ENCODE measurements around the gene FAM72C.
"Not testable (repeated sequence)": the region's sequence is repeated elsewhere in the genome, so short reads cannot be mapped to it uniquely, and the experiment has no call there.

The FAM72C gene

DNA sequence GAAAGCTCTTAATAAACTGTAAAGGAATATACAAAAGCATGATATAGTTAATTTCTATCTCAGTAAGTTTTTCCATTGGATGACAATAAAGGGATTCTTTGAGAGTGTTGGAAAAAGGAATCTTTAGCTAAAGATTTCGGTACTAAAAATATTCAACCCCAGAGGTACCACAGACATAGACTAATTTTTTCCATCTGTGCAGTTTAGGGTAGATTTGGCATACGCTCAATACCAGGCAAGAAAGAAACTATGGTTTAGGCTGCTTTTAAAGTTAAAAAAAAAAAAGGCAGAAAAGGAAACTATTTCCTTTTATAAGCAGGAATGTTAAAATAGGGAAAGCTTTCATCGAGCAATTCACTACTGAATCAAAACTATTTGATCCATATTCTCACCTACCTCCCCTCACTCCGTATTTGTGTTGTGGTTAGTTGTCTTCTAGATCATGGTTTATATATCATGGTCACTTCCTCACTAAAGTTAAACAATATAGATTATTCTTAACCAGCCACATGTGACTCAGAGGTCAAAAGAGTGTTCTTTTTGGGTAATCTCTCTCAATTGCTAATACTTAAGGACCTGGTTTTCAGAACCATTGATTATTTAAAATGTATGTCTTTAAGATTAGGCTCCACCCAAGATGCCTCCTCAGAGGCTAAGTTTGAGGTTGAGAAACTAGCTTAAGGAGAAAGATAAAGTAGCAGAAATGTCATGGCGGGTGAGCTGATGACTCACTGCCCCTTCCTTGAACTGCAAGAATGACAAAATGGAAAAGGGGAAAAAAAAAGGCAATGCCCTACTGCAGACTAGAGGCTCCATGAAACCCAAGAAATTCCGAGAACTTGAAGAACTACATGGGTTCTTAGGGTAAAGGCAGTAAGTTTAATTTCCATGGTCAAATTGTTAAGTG lies 20.0 kb downstream of the FAM72C start:
- H3K9me3 ChIP-seq (ENCODE audit: low read depth, low read length); DNase-seq (ENCODE audit: low read depth, low spot score); H3K4me3 ChIP-seq; H3K9ac ChIP-seq (ENCODE audit: insufficient read length); H3K27ac ChIP-seq; H3K36me3 ChIP-seq (ENCODE audit: insufficient read depth, low read length): not testable (repeated sequence)

DNA sequence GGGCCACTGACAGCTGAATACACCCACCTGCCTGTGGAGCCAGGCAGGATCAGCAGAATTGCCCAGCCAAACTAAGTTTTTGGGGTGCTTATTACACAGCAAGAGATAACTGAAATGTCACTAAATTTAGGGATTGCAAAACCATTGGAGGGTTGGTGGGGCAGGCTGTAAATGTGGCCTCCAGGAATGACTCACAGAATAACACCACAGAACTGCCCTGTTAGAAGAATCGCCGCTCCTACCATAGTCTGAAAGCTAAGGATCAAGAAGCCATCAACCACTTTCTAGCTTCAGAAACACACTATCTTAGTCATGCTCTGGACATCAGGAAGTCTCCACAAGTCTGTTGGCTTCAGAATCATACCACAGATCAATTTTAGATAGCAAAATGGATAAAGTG lies 24.0 kb downstream of the FAM72C start:
- not testable (repeated sequence) for H3K27ac ChIP-seq; DNase-seq (ENCODE audit: low read depth, low spot score); H3K36me3 ChIP-seq (ENCODE audit: insufficient read depth, low read length); H3K4me3 ChIP-seq; H3K9ac ChIP-seq (ENCODE audit: insufficient read length); H3K9me3 ChIP-seq (ENCODE audit: low read depth, low read length)

DNA sequence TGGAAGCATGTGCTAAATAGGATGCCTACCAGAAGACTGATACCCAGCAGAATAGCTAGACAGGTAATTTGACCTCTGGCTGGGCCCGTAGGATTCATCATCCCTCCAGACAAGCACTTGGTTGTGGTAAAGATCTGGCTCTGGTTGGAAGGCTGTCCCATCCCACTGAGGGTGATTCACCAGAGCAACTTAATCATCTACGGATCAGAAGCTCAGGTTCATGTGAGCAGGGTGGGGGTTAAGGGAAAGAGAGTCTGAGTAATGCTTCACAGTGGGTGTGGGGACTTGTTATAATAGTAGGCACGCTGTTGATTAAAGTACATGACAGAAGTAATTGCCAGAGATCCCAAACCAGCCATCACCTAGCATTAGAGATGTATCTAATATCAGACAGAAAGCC lies 26.5 kb downstream of the FAM72C start:
- not testable (repeated sequence) for H3K9me3 ChIP-seq (ENCODE audit: low read depth, low read length); H3K27ac ChIP-seq; DNase-seq (ENCODE audit: low read depth, low spot score); H3K36me3 ChIP-seq (ENCODE audit: insufficient read depth, low read length); H3K4me3 ChIP-seq; H3K9ac ChIP-seq (ENCODE audit: insufficient read length)

DNA sequence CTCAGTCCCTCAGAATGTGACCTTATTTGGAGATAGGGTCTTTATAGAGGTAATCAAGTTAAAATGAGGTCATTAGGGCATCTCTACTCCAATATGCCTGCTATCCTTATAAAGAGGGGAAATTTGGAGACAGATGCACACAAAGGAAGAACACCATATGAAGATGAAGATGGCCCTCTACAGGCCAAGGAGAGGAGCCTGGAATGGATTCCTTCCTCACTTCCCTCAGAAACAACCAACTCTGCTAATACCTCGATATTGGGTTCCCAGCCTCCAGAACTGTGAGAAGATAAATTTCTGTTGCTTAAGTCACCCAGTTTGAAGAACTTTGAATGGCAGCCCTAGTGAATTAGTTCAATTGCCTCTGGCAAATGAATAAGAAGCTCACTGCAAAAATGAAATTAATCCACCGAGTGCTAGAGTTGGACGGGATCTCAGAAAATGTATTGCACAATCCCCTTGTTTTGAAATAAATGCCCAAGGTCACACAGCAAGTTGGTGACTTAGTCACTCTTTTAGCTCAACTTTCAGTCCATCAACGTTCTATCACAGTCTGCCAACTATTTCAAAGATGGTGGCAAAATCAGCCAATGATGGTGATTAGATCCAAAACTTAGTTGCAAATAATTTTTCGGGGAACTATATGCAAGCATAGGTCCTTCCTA lies 27.1 kb downstream of the FAM72C start:
- H3K4me3 ChIP-seq; DNase-seq (ENCODE audit: low read depth, low spot score); H3K9me3 ChIP-seq (ENCODE audit: low read depth, low read length): not testable (repeated sequence)

DNA sequence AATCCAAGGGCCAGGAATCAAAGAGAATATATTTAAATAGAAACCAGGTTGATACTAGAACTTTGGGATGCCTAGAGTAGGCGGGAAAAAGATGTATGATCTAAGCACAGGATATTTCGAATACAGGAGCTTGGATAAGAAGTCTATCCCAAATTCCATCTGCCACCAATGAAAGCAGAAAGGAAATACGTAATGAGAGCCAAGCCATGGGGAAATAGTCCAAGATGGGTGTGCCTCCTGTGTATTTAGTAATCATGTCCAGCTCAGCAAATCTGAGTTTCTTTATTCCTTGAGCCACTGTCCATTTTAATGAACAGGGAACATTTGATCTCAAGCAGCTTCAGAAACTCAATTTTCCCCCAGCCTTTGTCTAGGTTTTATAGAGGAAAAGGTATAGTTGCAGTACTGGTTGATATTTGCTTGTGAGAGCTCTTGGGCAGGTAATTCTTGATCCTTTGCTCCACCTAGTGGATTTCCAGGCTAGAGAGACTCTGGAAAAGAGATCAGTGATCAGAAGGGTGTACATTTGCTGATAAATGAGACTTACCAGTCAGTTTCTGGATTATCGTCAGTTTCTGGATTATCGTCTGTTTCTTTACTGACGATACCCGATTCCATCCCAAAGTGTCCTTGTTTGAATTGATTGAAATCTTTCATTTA lies 28.3 kb downstream of the FAM72C start:
- H3K27ac ChIP-seq; DNase-seq (ENCODE audit: low read depth, low spot score); H3K4me3 ChIP-seq: not testable (repeated sequence)

More for the DNA sequence above, 27.1 kb downstream of the FAM72C start:
- H3K9ac ChIP-seq (ENCODE audit: insufficient read length); H3K27ac ChIP-seq; H3K36me3 ChIP-seq (ENCODE audit: insufficient read depth, low read length): not testable (repeated sequence)

DNA sequence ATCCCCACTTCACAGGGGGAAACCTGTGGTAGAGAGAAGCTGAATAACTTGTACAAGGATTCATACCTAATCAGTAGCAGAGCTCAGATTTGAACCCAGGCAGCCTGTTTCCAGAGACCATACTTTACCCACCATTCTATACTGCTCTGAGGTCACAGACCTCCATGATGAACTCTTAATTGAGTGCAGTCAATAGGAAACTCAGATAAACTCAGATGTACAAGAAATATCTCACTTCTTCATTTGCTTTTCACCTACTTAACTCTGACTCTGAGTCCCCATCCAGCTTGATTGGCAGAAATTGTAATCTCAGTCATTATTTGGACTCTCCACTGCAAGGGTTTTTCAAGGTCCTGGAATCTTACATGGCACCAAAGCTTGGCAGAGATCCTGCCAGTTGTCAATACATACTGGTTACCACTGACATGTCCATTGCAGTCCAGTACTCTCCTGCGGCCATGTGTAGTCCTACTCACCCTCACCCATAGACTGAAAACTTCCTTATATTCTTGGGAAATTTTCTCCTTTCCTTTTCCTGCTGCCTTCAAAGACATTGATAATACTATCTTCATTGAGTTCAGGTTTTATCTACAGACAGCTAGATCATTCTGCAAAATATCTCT lies 29.4 kb downstream of the FAM72C start:
- not testable (repeated sequence) for H3K4me3 ChIP-seq; H3K36me3 ChIP-seq (ENCODE audit: insufficient read depth, low read length); H3K9ac ChIP-seq (ENCODE audit: insufficient read length); H3K27ac ChIP-seq; DNase-seq (ENCODE audit: low read depth, low spot score); H3K9me3 ChIP-seq (ENCODE audit: low read depth, low read length)

More for the DNA sequence above, 28.3 kb downstream of the FAM72C start:
- not testable (repeated sequence) for H3K9me3 ChIP-seq (ENCODE audit: low read depth, low read length); H3K9ac ChIP-seq (ENCODE audit: insufficient read length); H3K36me3 ChIP-seq (ENCODE audit: insufficient read depth, low read length)

DNA sequence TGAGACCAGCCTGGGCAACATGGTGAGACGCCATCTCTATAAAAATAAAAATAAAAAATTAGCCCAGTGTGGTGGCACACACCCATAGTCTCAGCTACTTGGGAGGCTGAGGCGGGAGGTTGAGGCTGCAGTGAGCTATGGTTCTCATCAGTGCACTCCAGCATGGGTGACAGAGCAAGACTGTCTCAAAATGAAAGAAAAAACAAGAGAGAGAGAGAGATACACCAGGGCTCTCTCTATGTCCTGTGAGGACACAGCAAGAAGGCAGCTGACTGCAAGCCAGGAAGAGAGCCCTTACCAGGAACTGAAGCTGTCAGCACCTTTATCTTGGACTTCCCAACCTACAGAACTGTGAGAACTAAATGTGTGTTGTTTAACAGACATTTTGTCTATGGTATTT lies 32.1 kb downstream of the FAM72C start:
- H3K27ac ChIP-seq; H3K9ac ChIP-seq (ENCODE audit: insufficient read length); H3K9me3 ChIP-seq (ENCODE audit: low read depth, low read length); DNase-seq (ENCODE audit: low read depth, low spot score); H3K36me3 ChIP-seq (ENCODE audit: insufficient read depth, low read length); H3K4me3 ChIP-seq: not testable (repeated sequence)

DNA sequence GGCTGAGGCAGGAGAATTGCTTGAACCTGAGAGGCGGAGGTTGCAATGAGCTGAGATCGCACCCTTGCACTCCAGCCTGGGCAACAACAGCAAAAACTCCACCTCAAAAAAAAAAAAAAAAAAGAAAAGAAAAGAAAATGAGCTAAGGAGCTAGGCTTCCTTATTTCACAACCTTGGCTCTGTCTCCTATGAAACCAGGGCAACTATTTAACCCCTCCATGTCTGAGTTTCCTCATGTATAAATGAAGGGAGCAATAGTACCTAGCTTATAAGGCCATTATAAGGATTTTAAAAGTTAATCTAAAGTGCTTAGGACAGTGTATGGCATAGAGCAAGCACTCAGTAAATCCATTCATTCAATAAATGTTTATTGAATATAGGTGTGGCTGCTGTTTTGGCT lies 32.9 kb downstream of the FAM72C start:
- not testable (repeated sequence) for DNase-seq (ENCODE audit: low read depth, low spot score); H3K9ac ChIP-seq (ENCODE audit: insufficient read length); H3K36me3 ChIP-seq (ENCODE audit: insufficient read depth, low read length); H3K27ac ChIP-seq; H3K4me3 ChIP-seq; H3K9me3 ChIP-seq (ENCODE audit: low read depth, low read length)

DNA sequence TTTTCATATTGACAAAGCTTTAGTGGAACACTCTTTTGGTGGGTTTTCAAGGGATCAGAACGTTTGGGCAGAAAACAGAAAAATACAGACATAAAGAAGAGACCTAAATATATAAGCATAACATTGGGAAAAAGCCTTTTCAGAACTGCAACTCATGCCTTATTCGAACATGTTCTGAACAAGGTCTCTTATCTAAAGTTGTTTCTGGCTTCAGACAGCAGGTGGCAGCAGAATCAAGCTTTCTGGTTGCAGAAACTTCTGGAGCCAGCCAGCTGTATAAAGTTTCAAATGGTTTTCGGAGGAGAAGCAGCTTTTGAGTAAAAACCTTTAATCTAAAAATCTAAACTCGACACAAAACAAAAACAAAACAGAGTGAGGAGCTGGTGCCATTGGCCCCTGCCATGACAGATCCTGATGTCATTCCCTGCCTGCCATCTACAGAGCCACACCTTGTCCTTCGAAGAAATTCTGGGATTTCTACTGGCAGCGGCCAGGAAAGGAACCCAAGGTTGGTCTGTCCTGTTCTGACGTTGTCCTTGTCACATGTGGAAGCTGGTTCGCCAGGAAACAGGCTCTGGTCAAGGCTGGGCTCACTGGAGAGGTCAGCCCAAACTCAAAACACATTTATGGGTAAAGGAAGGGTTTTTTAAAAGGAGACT lies 35.2 kb downstream of the FAM72C start:
- DNase-seq (ENCODE audit: low read depth, low spot score), result not testable (repeated sequence)

DNA sequence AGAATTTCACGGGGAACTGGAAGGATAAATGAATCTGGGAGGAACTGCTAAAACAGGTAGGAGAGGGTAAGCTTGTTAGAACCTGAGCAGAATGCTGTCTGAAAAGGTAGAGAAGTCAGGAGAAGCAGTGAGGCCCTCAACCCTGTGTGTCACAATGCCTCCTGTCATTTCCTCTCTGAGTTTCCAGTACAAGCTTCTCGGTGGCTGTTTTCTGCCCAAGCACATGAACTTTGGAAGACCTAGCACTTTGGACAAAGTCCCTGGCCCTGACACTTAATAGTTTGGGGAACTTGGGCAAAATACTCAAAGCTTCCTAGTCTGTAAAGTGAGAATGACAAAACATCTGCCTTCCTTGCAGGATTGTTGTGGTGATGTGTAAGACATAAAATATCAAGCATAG lies 52.7 kb downstream of the FAM72C start:
- not testable (repeated sequence) for H3K9ac ChIP-seq (ENCODE audit: insufficient read length); DNase-seq (ENCODE audit: low read depth, low spot score); H3K4me3 ChIP-seq; H3K9me3 ChIP-seq (ENCODE audit: low read depth, low read length); H3K36me3 ChIP-seq (ENCODE audit: insufficient read depth, low read length); H3K27ac ChIP-seq

More for the DNA sequence above, 35.2 kb downstream of the FAM72C start:
- not testable (repeated sequence) for H3K27ac ChIP-seq; H3K9me3 ChIP-seq (ENCODE audit: low read depth, low read length); H3K9ac ChIP-seq (ENCODE audit: insufficient read length); H3K4me3 ChIP-seq; H3K36me3 ChIP-seq (ENCODE audit: insufficient read depth, low read length)

DNA sequence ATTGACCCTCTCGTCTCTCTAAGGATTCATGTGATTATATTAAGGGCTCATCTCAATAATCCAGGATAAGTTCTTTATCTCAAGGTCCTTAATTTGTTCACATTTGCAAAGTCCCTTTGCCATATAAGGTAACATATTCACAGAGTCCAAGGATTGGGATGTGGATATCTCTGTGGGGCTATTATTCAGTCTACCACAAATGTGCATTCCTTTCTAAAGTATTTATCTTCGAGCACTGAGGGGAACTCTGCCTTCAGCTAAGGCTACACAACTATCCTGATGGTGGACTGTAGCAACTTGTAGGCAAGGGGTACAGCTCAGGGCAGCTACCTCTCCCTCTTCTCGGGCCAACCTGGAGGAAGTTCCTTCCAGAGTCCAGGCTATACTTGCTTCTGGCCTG lies 53.2 kb downstream of the FAM72C start:
- DNase-seq (ENCODE audit: low read depth, low spot score); H3K4me3 ChIP-seq; H3K9me3 ChIP-seq (ENCODE audit: low read depth, low read length); H3K36me3 ChIP-seq (ENCODE audit: insufficient read depth, low read length); H3K9ac ChIP-seq (ENCODE audit: insufficient read length); H3K27ac ChIP-seq: not testable (repeated sequence)

DNA sequence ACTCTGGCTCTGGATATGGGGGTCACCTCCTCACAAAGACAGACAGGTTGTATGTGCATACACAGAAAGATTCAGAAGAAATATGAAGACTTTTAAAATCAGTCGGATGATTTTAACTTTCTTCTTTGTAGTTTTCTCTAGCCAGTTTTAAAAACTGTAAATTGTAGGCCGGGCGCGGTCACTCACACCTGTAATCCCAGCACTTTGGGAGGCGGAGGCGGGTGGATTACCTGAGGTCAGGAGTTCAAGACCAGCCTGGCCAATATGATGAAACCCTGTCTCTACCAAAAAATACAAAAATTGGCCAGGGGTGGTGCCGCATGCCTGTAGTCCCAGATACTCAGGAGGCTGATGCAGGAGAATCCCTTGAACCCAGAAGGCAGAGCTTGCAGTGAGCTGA lies 58.1 kb downstream of the FAM72C start:
- not testable (repeated sequence) for H3K27ac ChIP-seq; DNase-seq (ENCODE audit: low read depth, low spot score); H3K9ac ChIP-seq (ENCODE audit: insufficient read length); H3K9me3 ChIP-seq (ENCODE audit: low read depth, low read length); H3K36me3 ChIP-seq (ENCODE audit: insufficient read depth, low read length); H3K4me3 ChIP-seq

Data from SK-N-MC (cell line).